Measurements from ENCODE around the gene HDGFL2. TPM values are rescaled to one million over a fixed set of nuclear protein-coding genes. Genes with fewer than 3 reads are reported as not detected.

The HDGFL2 gene
- total and polyA plus RNA-seq, 10 of the 15 experiments (the other 5 are each of a cell fraction or from before 2014, with no cell fraction given): 0.16 to 56.9 (median 25.3) TPM

DNA sequence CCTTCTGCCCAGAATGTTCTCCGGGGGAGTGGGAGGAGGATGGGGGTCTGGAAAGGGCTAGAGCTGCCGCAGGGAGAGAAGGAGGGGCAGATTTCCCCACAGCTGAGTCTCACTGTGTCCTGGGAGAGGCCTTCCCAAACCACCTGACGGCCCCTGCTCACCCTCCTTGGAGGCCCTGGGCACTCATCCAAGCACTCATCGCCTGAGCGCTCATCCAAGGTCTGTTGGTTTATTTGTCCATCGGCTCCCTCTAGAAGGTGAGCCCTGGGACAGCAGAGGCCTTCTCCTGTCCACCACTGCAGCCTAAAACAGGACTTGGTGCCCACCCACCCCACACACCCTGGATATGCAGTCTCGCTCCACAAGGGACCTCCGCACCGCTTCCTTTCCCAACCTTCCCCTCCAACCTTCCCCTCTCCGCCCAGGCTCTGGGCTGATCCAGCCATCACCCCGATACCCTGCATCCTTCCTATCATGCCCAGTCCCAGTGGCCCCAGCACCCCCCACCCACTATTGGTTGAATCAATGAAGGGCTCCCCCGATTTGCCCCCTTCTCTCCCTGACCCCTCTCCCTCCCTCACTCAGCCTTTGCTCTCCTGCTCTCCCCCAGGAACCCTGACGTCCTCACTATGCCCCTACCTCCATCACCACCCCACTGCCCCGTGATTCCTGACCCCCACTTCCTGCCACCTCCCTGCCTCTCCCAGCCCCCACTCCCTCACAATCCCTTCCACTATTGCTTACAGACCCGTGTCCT lies 16.2 kb upstream of the HDGFL2 start (continued):
- TF ChIP-seq, protein P1, sequence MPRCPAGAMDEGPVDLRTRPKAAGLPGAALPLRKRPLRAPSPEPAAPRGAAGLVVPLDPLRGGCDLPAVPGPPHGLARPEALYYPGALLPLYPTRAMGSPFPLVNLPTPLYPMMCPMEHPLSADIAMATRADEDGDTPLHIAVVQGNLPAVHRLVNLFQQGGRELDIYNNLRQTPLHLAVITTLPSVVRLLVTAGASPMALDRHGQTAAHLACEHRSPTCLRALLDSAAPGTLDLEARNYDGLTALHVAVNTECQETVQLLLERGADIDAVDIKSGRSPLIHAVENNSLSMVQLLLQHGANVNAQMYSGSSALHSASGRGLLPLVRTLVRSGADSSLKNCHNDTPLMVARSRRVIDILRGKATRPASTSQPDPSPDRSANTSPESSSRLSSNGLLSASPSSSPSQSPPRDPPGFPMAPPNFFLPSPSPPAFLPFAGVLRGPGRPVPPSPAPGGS (IDR thresholded peaks at IDR 0.05; ENCODE audit: borderline replicate concordance, insufficient read depth, low read depth, low read length, poor library complexity, severe bottlenecking): no peak
- no peak for TF ChIP-seq FOS (IDR thresholded peaks at IDR 0.05; ENCODE audit: borderline replicate concordance, extremely low read depth, insufficient read length)
- TF ChIP-seq, protein P2, sequence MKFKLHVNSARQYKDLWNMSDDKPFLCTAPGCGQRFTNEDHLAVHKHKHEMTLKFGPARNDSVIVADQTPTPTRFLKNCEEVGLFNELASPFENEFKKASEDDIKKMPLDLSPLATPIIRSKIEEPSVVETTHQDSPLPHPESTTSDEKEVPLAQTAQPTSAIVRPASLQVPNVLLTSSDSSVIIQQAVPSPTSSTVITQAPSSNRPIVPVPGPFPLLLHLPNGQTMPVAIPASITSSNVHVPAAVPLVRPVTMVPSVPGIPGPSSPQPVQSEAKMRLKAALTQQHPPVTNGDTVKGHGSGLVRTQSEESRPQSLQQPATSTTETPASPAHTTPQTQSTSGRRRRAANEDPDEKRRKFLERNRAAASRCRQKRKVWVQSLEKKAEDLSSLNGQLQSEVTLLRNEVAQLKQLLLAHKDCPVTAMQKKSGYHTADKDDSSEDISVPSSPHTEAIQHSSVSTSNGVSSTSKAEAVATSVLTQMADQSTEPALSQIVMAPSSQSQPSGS (IDR thresholded peaks at IDR 0.05; ENCODE audit: low read length): no peak
- no peak for TF ChIP-seq SUZ12 (IDR thresholded peaks at IDR 0.05; ENCODE audit: unreplicated experiment)
- TF ChIP-seq NFYA (IDR thresholded peaks at IDR 0.05; ENCODE audit: borderline replicate concordance, low read depth, low read length): no peak
- TF ChIP-seq ZNF622 (IDR thresholded peaks at IDR 0.05): no peak
- TF ChIP-seq, protein P3, sequence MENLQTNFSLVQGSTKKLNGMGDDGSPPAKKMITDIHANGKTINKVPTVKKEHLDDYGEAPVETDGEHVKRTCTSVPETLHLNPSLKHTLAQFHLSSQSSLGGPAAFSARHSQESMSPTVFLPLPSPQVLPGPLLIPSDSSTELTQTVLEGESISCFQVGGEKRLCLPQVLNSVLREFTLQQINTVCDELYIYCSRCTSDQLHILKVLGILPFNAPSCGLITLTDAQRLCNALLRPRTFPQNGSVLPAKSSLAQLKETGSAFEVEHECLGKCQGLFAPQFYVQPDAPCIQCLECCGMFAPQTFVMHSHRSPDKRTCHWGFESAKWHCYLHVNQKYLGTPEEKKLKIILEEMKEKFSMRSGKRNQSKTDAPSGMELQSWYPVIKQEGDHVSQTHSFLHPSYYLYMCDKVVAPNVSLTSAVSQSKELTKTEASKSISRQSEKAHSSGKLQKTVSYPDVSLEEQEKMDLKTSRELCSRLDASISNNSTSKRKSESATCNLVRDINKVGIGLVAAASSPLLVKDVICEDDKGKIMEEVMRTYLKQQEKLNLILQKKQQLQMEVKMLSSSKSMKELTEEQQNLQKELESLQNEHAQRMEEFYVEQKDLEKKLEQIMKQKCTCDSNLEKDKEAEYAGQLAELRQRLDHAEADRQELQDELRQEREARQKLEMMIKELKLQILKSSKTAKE (IDR thresholded peaks at IDR 0.05; ENCODE audit: low read depth, poor library complexity, severe bottlenecking): no peak
- no peak for TF ChIP-seq CREB1 (IDR thresholded peaks at IDR 0.05; ENCODE audit: low read depth)
- TF ChIP-seq CBX3 (IDR thresholded peaks at IDR 0.05; ENCODE audit: borderline replicate concordance, low read depth): no peak
- TF ChIP-seq ZNF274 (IDR thresholded peaks at IDR 0.05; ENCODE audit: insufficient read depth, insufficient read length): no peak

All from GM12878 (cell line).